GM18870 (cell line): Measurements from ENCODE around the gene AP4B1.
"Not testable (repeated sequence)": the region's sequence is repeated elsewhere in the genome, so short reads cannot be mapped to it uniquely, and the experiment has no call there.

Experiments
- ATAC-seq: cut with Tn5 transposase; IDR thresholded peaks from one replicate; pipeline ENCODE4 v1.9.1; 2021; ENCODE audit warnings: moderate library complexity; ENCODE audit not compliant: unreplicated experiment

The AP4B1 gene

DNA sequence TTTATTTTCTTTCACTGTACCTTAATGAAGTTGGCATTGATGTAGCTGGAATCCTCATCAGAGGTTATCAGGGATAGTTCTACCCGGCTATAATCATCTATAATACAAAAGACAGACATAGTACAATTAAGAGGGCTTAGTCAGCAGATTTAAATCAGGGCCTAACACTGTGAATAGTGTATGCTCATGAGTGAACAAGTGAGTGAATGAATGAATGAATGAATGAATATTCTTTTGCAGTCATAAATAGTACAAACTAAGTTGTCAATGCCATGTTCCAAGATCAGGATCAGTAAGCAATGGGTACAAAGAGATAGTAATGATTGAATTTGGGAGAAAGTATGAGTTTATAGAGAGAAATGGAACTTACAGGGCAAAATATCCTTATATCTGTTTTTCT is 45.6 kb downstream of the AP4B1 start:
- no peak for ATAC-seq

DNA sequence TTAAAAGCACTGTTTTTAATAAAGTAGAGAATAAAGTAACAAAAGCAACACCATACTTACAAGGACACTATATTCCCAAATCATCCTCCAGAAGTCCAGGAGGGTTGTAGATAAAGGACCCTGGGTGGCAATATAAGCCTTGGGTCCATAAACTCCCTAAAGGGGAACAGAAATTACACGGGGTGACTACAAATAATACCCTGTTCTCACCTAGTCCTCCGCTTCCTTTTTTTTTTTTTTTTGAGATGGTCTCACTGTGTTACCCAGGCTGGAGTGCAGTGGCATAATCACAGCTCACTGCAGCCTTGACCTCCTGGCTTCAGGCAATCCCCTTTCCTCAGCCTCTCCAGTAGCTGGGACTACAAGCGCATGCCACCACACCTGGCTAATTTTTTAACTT is 46.2 kb downstream of the AP4B1 start:
- ATAC-seq = no peak

- no peak for ATAC-seq
Measured at GRCh38 chr1:113857776-113858175, 46.8 kb downstream of the AP4B1 start.

- ATAC-seq = no peak
Measured at GRCh38 chr1:113856401-113856790, 48.2 kb downstream of the AP4B1 start.

DNA sequence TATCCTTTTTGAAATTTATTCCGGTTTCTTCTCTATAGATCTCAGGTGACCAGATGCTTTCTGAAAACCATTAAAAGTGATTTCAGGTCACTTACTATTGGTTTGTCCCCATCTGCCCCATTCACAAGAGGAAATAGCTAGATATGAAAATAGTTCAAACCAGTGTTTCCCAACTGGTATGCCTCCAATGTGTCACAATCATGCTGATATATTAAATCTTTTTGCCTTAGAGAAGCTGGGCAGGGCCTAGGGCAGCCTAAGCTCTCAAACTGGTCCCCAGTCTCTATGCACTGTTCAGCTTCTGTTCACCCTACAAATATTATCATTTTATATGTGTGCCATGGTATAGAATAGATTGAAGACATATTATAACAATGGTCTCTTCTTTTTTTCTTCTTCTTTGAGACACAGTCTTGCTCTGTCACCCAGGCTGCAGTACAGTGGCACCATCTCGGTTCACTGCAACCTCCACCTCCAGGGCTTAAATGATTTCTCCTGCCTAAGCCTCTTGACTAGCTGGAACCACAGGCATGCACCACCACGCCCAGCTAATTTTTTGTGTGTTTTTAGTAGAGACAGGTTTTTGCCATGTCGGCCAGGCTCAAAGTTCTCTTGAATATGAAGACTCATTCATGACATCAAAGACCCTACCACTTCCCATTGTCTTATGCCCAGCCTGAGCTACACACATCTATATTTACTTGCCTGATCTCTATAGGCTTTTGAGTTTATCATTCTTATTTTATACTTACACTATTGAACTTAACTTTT is 48.8 kb downstream of the AP4B1 start:
- no peak for ATAC-seq

DNA sequence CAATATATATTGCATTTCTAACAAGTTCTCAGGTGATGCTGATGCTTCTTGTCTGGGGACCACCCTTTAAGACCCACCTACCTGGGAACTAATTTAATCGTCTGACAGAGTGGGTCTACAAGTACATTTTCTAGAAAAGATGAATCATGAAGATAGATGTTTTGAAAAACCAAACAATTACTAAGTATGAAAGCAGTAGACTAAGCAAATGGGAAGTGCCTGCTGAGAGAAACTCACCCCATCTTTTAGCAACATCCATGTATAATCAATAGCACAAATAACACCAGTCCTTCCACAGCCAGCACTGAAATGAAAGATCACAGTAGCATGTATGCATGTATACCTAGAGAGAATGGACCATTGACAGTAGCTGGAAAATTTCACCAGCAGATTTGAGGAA is 50.4 kb downstream of the AP4B1 start:
- ATAC-seq = no peak

DNA sequence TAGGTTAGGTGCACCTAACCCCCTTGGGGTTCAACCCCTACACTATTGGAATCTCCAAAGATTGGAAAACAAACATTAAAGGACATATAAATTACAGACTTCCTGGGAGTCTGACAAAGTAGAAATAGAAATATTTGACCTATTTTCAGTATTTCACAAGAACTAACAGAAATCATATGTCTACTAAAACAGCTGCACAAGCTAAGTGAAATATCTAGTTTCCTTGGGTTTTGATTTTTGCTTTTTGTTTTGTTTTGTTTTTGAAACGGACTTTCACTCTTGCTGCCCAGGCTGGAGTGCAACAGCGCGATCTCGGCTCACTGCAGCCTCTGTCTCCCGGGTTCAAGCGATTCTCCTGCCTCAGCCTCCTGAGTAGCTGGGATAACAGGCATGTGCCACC is 51.9 kb downstream of the AP4B1 start:
- ATAC-seq = not testable (repeated sequence)

DNA sequence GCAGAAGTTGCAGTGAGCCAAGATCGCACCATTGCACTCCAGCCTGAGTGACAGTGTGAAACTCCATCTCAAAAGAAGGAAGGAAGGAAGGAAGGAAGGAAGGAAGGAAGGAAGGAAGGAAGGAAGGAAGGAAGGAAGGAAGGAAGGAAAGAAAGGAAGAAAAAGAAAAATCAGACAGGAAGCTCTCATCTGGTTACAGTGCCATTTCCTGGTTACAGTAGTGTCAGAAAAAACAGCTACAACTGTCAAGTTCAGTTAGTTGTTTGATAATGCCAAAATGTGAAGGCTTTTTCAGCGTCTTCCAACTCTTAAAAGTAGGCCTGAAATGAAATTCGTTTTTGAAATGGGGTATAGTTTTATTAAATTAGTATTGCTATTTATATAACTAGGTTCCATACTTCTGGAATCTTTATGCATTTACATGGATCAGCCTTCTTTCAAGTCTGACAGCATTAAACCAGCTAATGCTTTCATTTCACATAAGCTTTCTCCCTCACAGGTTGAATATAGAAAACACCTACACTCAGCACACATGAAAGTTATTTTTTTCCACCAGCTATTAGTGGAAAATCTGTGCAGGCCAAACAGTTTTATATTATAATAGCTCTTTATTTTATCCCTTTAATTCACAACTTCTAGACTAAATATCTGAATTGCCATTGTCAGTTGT is 54.3 kb downstream of the AP4B1 start:
- ATAC-seq = no peak

- no peak for ATAC-seq
Measured at GRCh38 chr1:113849072-113849471, 55.5 kb downstream of the AP4B1 start.

DNA sequence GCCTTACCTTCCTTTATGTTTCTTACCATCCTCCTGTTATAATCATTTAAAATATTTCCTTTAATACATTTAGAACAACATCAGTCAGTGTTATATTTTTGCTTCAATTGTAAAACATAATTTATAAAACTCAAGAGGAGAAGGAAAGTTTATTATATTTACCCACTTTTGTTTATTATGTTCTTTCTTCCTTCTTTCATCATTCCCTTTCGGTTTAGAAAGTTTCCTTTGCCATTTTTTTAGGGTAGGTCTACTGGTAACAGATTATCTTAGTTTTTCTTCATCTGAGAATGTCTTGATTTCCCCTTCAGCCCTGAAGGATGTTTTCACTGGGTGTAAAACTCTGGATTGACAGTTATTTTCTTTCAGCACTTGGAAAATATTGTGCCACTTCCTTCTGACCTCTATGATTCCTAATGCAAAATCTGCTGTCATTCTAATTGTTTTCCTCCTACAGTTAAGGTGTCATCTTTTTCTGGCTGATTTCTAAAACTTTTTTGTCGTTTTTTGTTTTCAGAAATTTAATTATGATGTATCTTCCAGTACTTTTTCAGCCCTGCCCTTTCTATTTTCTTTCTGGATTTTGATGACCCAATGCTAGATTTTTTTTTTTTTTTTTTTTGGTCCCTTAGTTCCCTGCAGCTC is 58.1 kb downstream of the AP4B1 start:
- no peak for ATAC-seq
